ENCODE data around the gene WDR5B.

WDR5B gene

DNA sequence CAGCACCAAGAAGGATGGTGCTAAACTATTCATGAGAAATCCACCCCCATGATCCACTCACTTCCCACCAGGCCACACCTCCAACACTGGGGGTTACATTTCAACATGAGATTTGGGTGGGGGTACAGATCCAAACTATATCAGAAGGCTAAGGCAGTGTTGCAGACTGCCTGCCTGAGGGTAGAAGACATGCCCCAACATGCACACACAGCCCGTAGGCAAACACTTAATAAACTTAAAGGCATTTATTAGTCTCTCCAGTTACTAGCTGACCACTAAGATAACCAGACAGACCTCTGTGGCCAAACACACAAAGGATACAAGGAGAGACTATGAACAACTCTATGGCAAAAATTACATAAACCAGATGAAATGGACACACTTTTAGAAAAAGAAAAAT lies 21.7 kb downstream of the WDR5B start:
- Histone ChIP-seq H3K4me3 (ENCODE audit: low read length) (no peak overlapping the region), H3K4me1 (ENCODE audit: control insufficient read depth, insufficient read depth, low read length) (no peaks in the 10 kb centered on the region), H3K27ac (ENCODE audit: low read length) (no peak overlapping the region), H3K9me3 (ENCODE audit: control insufficient read depth, insufficient read depth, low read length) (no peaks in the 10 kb centered on the region), H3K27me3 (ENCODE audit: control insufficient read depth, insufficient read depth, low read length) (no peaks in the 10 kb centered on the region), H3K36me3 (ENCODE audit: control insufficient read depth, insufficient read depth, low read length) (no peaks in the 10 kb centered on the region)
- no peak for DNase-seq (ENCODE audit: low read depth, low spot score)
- WGBS (ENCODE audit: insufficient coverage, insufficient read length) = no CpG with 5 or more reads among the region's 1 CpG

DNA sequence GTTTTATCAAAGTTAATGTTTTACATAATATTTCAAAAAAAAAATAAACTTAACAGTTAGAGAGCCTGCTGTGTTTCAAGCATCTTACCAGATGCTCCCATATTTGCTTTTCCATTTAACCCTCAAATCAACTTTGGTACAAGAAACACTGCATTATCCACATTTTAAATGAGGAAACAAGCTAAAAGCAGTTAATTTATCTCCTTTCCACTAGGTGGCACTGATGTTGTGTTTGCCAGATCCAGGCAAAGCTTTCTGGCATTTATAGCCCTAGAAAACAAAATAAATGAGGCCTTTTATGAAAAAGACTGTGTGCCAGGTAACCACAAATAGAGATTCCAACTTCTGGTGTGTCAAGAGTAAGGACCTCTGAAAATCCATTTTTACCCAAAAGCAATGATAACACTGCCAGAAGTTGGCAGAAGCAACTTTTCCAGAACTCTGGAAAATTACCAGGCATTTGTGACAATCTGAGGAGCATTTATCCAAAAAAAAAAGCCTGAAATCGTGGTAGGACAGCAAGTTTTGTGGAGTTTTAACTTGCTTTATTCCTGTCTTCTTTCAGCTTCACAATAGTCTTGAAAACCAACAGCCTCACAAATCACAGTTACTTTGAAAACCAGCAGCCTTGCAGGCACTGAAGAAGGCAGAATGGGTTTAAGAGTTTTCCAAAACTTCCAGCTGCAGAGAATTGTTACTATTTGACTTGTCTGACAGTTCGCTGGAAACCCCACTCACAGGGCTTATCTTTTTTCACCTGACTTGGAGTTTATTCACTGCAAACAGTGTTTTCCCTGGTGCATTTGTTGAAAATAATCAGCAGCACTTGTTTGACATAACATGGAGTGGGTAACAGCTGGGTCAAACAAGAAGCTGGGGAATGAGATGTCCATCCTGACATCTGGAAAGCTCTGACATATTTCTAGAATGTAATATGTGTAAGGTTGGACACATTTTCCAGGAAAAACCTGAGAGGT lies 22.7 kb downstream of the WDR5B start:
- Histone ChIP-seq H3K4me1 (ENCODE audit: control insufficient read depth, insufficient read depth, low read length) (no peaks in the 10 kb centered on the region), H3K9me3 (ENCODE audit: control insufficient read depth, insufficient read depth, low read length) (no peaks in the 10 kb centered on the region), H3K27me3 (ENCODE audit: control insufficient read depth, insufficient read depth, low read length) (no peaks in the 10 kb centered on the region), H3K36me3 (ENCODE audit: control insufficient read depth, insufficient read depth, low read length) (no peaks in the 10 kb centered on the region), H3K4me3 (ENCODE audit: low read length) (no peak overlapping the region), H3K27ac (ENCODE audit: low read length) (no peak overlapping the region)
- no CpG with 5 or more reads among the region's 2 CpGs for whole genome bisulfite sequencing (ENCODE audit: insufficient coverage, insufficient read length)
- no peak for DNase-seq (ENCODE audit: low read depth, low spot score)

DNA sequence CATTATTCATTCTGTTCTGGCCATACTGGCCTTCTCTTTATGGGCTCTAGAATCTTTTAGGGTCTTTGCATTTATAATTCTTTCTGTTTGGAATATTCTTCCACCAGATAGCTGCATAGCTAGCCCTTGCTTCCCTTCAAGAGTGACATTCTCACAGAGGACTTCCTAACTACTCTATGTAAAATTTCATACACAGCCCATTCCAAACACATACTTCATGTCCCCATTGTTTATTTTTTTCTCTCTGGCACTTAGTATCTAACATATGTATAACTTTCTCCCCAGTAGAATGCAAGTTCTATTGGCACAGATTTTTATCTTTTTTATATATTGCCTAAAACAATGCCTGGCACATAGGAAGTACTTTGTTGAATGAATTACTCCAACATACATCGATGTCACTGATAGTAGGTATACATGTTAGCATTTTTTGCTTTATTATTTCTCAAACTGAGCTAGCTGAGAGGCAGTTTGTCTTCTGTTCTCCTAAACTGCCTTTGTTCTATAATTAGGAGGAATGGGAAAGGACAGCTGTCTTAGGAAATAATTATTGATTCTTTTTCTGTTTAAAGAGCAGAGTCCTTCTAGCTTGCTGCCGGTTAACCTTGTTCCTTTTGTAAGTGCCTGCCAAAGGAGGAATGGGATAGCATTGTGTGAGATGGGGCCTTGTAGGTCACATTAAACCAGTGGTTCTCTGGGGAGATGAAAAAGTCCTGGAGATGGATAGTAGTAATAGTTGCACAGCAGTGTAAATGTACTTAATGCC lies 24.0 kb downstream of the WDR5B start:
- no peak for DNase-seq (ENCODE audit: low read depth, low spot score)
- Histone ChIP-seq H3K27ac (ENCODE audit: low read length) (no peak overlapping the region), H3K4me1 (ENCODE audit: control insufficient read depth, insufficient read depth, low read length) (no peaks in the 10 kb centered on the region), H3K27me3 (ENCODE audit: control insufficient read depth, insufficient read depth, low read length) (no peaks in the 10 kb centered on the region), H3K36me3 (ENCODE audit: control insufficient read depth, insufficient read depth, low read length) (no peaks in the 10 kb centered on the region), H3K9me3 (ENCODE audit: control insufficient read depth, insufficient read depth, low read length) (no peaks in the 10 kb centered on the region), H3K4me3 (ENCODE audit: low read length) (no peak overlapping the region)
- WGBS (ENCODE audit: insufficient coverage, insufficient read length) = no CpG with 5 or more reads among the region's 2 CpGs

DNA sequence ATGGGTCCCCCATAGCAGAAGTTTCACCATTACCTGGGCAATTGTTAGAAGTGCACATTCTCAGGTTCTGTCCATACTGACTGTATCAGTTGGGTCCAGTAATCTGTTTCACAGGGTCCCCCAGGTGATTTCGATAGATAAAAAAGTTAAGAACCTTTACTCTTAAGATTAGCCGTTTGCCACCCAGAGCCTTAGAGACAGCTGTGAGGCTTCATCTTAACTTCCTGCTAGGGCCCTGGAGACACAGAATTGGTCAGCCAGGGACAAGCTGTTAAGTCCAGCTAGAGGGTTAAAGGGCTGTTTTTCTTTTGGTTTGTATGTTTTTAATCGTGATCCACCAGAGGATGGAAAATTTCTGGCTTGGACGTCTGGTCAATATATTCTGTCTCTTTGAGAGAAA lies 25.2 kb downstream of the WDR5B start:
- H3K4me3 ChIP-seq (ENCODE audit: low read length) = no peak overlapping the region
- no peak overlapping the region for H3K27ac ChIP-seq (ENCODE audit: low read length)
- no peak for DNase-seq (ENCODE audit: low read depth, low spot score)
- H3K27me3 ChIP-seq (ENCODE audit: control insufficient read depth, insufficient read depth, low read length) = no peaks in the 10 kb centered on the region
- no peaks in the 10 kb centered on the region for H3K36me3 ChIP-seq (ENCODE audit: control insufficient read depth, insufficient read depth, low read length)
- no CpG with 5 or more reads among the region's 4 CpGs for WGBS (ENCODE audit: insufficient coverage, insufficient read length)
- no peaks in the 10 kb centered on the region for H3K4me1 ChIP-seq (ENCODE audit: control insufficient read depth, insufficient read depth, low read length)
- no peaks in the 10 kb centered on the region for H3K9me3 ChIP-seq (ENCODE audit: control insufficient read depth, insufficient read depth, low read length)

DNA sequence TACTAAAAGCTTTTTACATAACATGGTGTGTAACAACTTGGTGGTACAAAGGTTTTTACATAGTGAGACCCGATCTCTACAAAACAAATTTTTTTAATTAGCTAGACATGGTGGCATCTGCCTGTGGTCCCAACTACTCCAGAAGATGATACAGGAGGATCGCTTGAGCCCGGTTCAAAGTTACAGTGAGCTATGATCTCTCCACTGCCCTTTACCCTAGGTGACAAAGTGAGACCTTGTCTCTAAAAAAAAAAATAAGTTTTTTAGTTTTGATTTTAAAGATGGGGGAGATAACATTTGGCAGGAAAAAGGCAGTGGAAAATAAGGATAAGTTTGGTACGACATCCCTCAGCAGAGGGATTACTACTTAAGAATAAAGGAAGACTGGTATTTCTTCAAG lies 26.0 kb downstream of the WDR5B start:
- no CpG with 5 or more reads among the region's 4 CpGs for WGBS (ENCODE audit: insufficient coverage, insufficient read length)
- H3K4me1 ChIP-seq (ENCODE audit: control insufficient read depth, insufficient read depth, low read length) = no peaks in the 10 kb centered on the region
- no peaks in the 10 kb centered on the region for H3K9me3 ChIP-seq (ENCODE audit: control insufficient read depth, insufficient read depth, low read length)
- no peaks in the 10 kb centered on the region for H3K27me3 ChIP-seq (ENCODE audit: control insufficient read depth, insufficient read depth, low read length)
- H3K4me3 ChIP-seq (ENCODE audit: low read length) = no peak overlapping the region
- no peak overlapping the region for H3K27ac ChIP-seq (ENCODE audit: low read length)
- no peaks in the 10 kb centered on the region for H3K36me3 ChIP-seq (ENCODE audit: control insufficient read depth, insufficient read depth, low read length)
- no peak for DNase-seq (ENCODE audit: low read depth, low spot score)

DNA sequence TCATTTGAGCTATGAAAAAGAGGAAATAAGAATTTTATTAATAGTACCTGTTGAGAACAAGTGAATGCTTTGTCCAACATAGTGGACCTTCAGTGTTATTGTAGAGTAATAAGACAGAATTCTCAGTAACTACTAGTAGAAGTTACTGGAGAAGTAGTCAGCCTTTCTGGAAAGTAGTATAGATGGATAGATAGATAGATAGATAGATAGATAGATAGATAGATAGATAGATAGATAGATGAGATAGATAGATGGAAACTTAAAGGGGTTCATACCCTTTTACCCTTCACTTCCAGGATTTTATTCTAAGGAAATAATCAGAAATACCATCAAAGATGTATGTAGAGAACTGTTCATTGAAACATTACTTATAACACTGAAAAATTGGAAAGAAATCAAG lies 26.7 kb downstream of the WDR5B start:
- H3K27me3 ChIP-seq (ENCODE audit: control insufficient read depth, insufficient read depth, low read length) = no peaks in the 10 kb centered on the region
- H3K36me3 ChIP-seq (ENCODE audit: control insufficient read depth, insufficient read depth, low read length) = no peaks in the 10 kb centered on the region
- no peak for DNase-seq (ENCODE audit: low read depth, low spot score)
- H3K4me3 ChIP-seq (ENCODE audit: low read length) = no peak overlapping the region
- H3K4me1 ChIP-seq (ENCODE audit: control insufficient read depth, insufficient read depth, low read length) = no peaks in the 10 kb centered on the region
- H3K27ac ChIP-seq (ENCODE audit: low read length) = no peak overlapping the region
- no peaks in the 10 kb centered on the region for H3K9me3 ChIP-seq (ENCODE audit: control insufficient read depth, insufficient read depth, low read length)

DNA sequence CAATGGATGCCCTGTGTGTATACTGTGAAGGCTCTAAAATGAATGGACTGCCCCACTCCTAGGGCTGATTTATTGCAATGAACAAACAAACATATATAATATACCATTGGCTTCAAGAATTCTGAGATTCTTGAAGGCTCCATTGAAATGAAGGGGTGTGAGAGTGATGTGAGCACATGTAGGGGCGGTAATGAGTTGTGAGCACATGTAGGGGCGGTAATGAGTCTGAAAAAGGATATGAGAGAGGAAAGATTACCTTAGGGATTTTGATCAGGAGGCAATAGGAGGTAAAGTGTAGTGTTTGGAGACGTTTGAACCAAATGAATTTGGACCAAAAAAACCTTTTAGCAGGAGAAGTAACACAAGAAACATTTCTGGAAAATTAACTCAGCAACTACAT lies 28.2 kb downstream of the WDR5B start:
- no peaks in the 10 kb centered on the region for H3K4me1 ChIP-seq (ENCODE audit: control insufficient read depth, insufficient read depth, low read length)

DNA sequence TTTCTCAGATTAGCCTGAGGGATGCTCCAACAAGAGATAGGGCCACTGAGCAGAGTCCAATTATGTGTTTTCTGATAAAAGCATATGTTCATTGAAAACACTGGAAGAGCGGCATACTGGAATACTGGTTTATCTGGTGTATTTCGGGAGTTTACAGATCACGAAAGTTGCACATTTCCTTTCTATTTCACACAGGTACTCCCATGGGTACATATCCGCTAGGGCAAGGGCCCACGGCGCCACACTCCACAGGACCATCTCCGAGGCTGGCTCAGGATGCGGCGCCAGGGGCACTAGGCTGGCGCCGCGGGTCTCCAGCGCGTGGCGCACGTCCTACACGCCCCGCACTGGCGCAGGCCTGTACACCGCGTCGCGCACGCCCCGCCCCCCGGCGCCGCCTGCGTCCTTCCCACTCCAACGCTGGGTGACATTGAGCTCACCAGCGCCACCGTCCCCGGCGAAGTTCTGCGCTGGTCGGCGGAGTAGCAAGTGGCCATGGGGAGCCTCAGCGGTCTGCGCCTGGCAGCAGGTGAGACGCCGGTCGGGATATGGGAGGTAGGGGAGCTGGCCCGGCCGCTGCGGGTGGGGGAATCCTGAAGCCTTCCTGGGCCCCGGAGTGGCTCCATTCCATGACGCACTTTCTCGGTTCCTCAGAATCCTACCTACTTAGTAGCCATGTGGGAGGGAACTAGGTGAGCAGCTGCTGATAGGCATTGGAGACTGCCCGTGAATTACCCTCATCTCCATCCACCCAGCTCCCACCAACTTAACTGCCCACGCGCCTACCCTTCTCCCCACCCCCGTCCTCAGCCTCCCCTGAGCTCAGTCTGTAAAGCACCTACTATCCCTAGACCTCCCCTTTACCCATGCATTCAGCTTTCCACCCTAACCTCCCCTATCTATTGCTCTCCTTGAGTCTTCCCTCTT lies 31.8 kb downstream of the WDR5B start, which contains the start of gene FAM162A:
Gene FAM162A (plus strand): TSS at position 412 of the 927 bp plus-strand sequence. CDS start 84 bp downstream, at position 496.
- no peaks in the 10 kb centered on the region for H3K27me3 ChIP-seq (ENCODE audit: control insufficient read depth, insufficient read depth, low read length)
- H3K27ac ChIP-seq (ENCODE audit: low read length) = no peak within 1 kb of the TSS
- no peaks in the 10 kb centered on the region for H3K36me3 ChIP-seq (ENCODE audit: control insufficient read depth, insufficient read depth, low read length)
- no peaks in the 10 kb centered on the region for H3K9me3 ChIP-seq (ENCODE audit: control insufficient read depth, insufficient read depth, low read length)
- WGBS (ENCODE audit: insufficient coverage, insufficient read length) = no CpG with 5 or more reads among the region's 52 CpGs
- H3K4me3 ChIP-seq (ENCODE audit: low read length) = peak within 1 kb of the TSS; percentile 98
- DNase-seq (ENCODE audit: low read depth, low spot score) = peak; percentile 94
- no peaks in the 10 kb centered on the region for H3K4me1 ChIP-seq (ENCODE audit: control insufficient read depth, insufficient read depth, low read length)

More for the DNA sequence above, 28.2 kb downstream of the WDR5B start:
- DNase-seq (ENCODE audit: low read depth, low spot score) = no peak
- no peaks in the 10 kb centered on the region for H3K27me3 ChIP-seq (ENCODE audit: control insufficient read depth, insufficient read depth, low read length)
- H3K36me3 ChIP-seq (ENCODE audit: control insufficient read depth, insufficient read depth, low read length) = no peaks in the 10 kb centered on the region
- no CpG with 5 or more reads among the region's 3 CpGs for WGBS (ENCODE audit: insufficient coverage, insufficient read length)
- H3K9me3 ChIP-seq (ENCODE audit: control insufficient read depth, insufficient read depth, low read length) = no peaks in the 10 kb centered on the region
- H3K4me3 ChIP-seq (ENCODE audit: low read length) = no peak overlapping the region
- no peak overlapping the region for H3K27ac ChIP-seq (ENCODE audit: low read length)

DNA sequence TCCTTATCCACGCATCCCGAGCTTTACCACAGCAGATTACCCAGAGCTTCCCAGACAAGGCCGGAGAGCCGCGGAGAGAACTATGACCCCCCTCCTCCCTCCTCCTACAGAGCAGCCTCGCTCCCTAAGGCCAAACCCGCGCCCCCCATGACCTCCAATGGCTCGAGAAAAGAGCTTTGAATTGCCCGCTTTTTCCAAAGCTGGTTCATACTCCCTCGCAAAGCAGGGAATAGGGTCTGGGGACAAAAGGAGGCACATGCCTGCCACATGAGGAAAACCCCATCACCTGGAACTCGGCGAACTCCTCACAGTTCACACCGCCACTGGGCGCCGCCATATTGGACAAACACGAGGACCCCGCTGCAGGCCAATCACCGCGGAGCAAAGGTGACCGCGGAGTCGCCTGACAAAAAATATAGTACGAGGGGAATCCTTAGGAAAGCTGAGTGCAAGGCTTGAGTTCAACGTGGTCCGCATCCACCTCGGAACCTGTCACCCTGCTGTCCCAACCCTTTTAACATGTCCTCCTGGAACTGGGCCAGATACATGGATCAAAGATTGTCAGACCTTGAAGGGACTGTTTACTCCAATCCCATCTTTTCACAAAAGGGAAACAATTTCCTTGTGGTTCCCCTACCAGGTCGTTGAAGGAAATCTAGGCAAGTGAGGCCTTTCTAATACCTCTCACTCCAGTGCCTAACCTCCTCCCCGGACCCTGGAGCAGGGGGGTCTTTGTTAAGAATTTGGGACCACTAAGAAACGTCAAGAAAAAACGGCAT lies 32.8 kb downstream of the WDR5B start, which contains the start of gene MIX23:
Gene MIX23 (minus strand): TSS at position 344 of the 779 bp plus-strand sequence. CDS start 7 bp downstream, at position 337.
- no peak within 1 kb of the TSS for H3K27ac ChIP-seq (ENCODE audit: low read length)
- H3K4me1 ChIP-seq (ENCODE audit: control insufficient read depth, insufficient read depth, low read length) = no peaks in the 10 kb centered on the region
- H3K9me3 ChIP-seq (ENCODE audit: control insufficient read depth, insufficient read depth, low read length) = no peaks in the 10 kb centered on the region
- H3K27me3 ChIP-seq (ENCODE audit: control insufficient read depth, insufficient read depth, low read length) = no peaks in the 10 kb centered on the region
- no CpG with 5 or more reads among the region's 31 CpGs for whole genome bisulfite sequencing (ENCODE audit: insufficient coverage, insufficient read length)
- peak within 1 kb of the TSS; percentile 98 for H3K4me3 ChIP-seq (ENCODE audit: low read length)
- DNase-seq (ENCODE audit: low read depth, low spot score) = peak; percentile 57
- no peaks in the 10 kb centered on the region for H3K36me3 ChIP-seq (ENCODE audit: control insufficient read depth, insufficient read depth, low read length)

Data from iPS DF 6.9 (cell line).